ENCODE data around the gene SPNS3. TPM values are rescaled to one million over a fixed set of nuclear protein-coding genes. Genes with fewer than 3 reads are reported as not detected.

The SPNS3 gene
- total and polyA plus RNA-seq, 2 donors (not counting 3 experiments of a cell fraction or from before 2014, with no cell fraction given), result 0.18 to 0.66 TPM

- no peaks in the 10 kb centered on the region for H3K27me3 ChIP-seq (ENCODE audit: control insufficient read depth in 2 of 2, insufficient read depth in 2 of 2, low read length in 2 of 2)
- dilution Hi-C loops (cut with MboI; ENCODE audit: extremely low pct_ligation_motif_present, low sequenced_read_pairs), result no loop called here
- no peak overlapping the region for H3K4me3 ChIP-seq (replicated peaks in 1 of 3; ENCODE audit: insufficient read depth in 1 of 3, low read depth in 1 of 3, low read length in 3 of 3)
- ChIA-PET CTCF (interaction anchor here (1.1 kb wide), 1 partner anchor 195 kb away, joined by 4 read pairs; no protein-coding TSS in a partner anchor), POLR2A (no interaction called here)
- no peaks in the 10 kb centered on the region for H4K20me1 ChIP-seq (replicated peaks; ENCODE audit: control insufficient read depth, extremely low read depth, insufficient read depth, low read length)
- TF ChIP-seq POLR2AphosphoS5 (IDR thresholded peaks at IDR 0.05; ENCODE audit: insufficient read depth, low read depth, low read length) (no peak), POLR2A (IDR thresholded peaks at IDR 0.05; ENCODE audit: low read depth, low read length) (no peak), GATA2 (IDR thresholded peaks at IDR 0.05; ENCODE audit: insufficient read depth, insufficient read length, low read depth, low read length) (no peak), FOS (IDR thresholded peaks at IDR 0.05; ENCODE audit: borderline replicate concordance, insufficient read depth, low read length) (no peak)
- no TSS peak for BruUV-seq (replicated peaks)
- FAIRE-seq (no peak), DNase-seq (ENCODE audit: low read depth, low spot score) (no peak)
- no peaks in the 10 kb centered on the region for H3K4me1 ChIP-seq (ENCODE audit: control insufficient read depth, extremely low read depth, insufficient read depth, low read length)
- no peaks in the 10 kb centered on the region for H3K79me2 ChIP-seq (ENCODE audit: control insufficient read depth, insufficient read depth, low read length)
- H3K27ac ChIP-seq (ENCODE audit: insufficient read depth, low read depth, low read length), result no peak overlapping the region
- H3K4me2 ChIP-seq (ENCODE audit: insufficient read depth, low read length), result no peak overlapping the region
- H3K9me1 ChIP-seq (replicated peaks; ENCODE audit: control insufficient read depth, extremely low read depth, insufficient read depth, low read length), result no peaks in the 10 kb centered on the region
- no peaks in the 10 kb centered on the region for H3K36me3 ChIP-seq (ENCODE audit: control insufficient read depth in 2 of 2, extremely low read depth in 1 of 2, insufficient read depth in 2 of 2, low read length in 2 of 2)
- H3K9ac ChIP-seq (replicated peaks; ENCODE audit: extremely low read depth, insufficient read depth, low read length), result no peak overlapping the region
- no peak overlapping the region for H2AFZ ChIP-seq (ENCODE audit: low read depth, low read length)
- no peaks in the 10 kb centered on the region for H3K9me3 ChIP-seq (replicated peaks; ENCODE audit: control insufficient read depth, insufficient read depth, low read length)
- intact Hi-C loops (cut with micrococcal nuclease), result no loop called here
Measured at GRCh38 chr17:4394208-4395110, 39.3 kb upstream of the SPNS3 start.

GRCh38 chr17:4395111-4395478, 38.6 kb upstream of the SPNS3 start:
- Histone ChIP-seq H2AFZ (ENCODE audit: low read depth, low read length) (no peak overlapping the region), H3K9me1 (replicated peaks; ENCODE audit: control insufficient read depth, extremely low read depth, insufficient read depth, low read length) (no peaks in the 10 kb centered on the region), H3K9me3 (replicated peaks; ENCODE audit: control insufficient read depth, insufficient read depth, low read length) (no peaks in the 10 kb centered on the region), H3K4me1 (ENCODE audit: control insufficient read depth, extremely low read depth, insufficient read depth, low read length) (no peaks in the 10 kb centered on the region), H3K27ac (ENCODE audit: insufficient read depth, low read depth, low read length) (no peak overlapping the region), H3K9ac (replicated peaks; ENCODE audit: extremely low read depth, insufficient read depth, low read length) (no peak overlapping the region), H3K4me3 (replicated peaks in 1 of 3; ENCODE audit: insufficient read depth in 1 of 3, low read depth in 1 of 3, low read length in 3 of 3) (no peak overlapping the region), H3K27me3 (ENCODE audit: control insufficient read depth in 2 of 2, insufficient read depth in 2 of 2, low read length in 2 of 2) (no peaks in the 10 kb centered on the region), H3K79me2 (ENCODE audit: control insufficient read depth, insufficient read depth, low read length) (no peaks in the 10 kb centered on the region), H4K20me1 (replicated peaks; ENCODE audit: control insufficient read depth, extremely low read depth, insufficient read depth, low read length) (no peaks in the 10 kb centered on the region), H3K36me3 (ENCODE audit: control insufficient read depth in 2 of 2, extremely low read depth in 1 of 2, insufficient read depth in 2 of 2, low read length in 2 of 2) (no peaks in the 10 kb centered on the region), H3K4me2 (ENCODE audit: insufficient read depth, low read length) (no peak overlapping the region)
- BruUV-seq (replicated peaks), result no TSS peak
- CTCF ChIA-PET, result interaction anchor here (1.1 kb wide), 1 partner anchor 195 kb away, joined by 4 read pairs; no protein-coding TSS in a partner anchor
- dilution Hi-C loops (cut with MboI; ENCODE audit: extremely low pct_ligation_motif_present, low sequenced_read_pairs) (no loop called here), intact Hi-C loops (cut with micrococcal nuclease) (no loop called here)
- FAIRE-seq (no peak), DNase-seq (ENCODE audit: low read depth, low spot score) (no peak)
- TF ChIP-seq CTCF (IDR thresholded peaks at IDR 0.05; ENCODE audit: extremely low read depth in 1 of 2, insufficient read depth in 1 of 2, low read depth in 1 of 2, low read length in 2 of 2), result no peak
- TF ChIP-seq EZH2 (IDR thresholded peaks at IDR 0.05; ENCODE audit: borderline replicate concordance, low read depth, low read length, severe bottlenecking), result no peak
- no peak for TF ChIP-seq POLR2AphosphoS5 (IDR thresholded peaks at IDR 0.05; ENCODE audit: insufficient read depth, low read depth, low read length)
- no peak for TF ChIP-seq FOS (IDR thresholded peaks at IDR 0.05; ENCODE audit: borderline replicate concordance, insufficient read depth, low read length)
- no peak for TF ChIP-seq MAX (IDR thresholded peaks at IDR 0.05; ENCODE audit: insufficient read depth, insufficient read length)
- POLR2A ChIA-PET, result no interaction called here

Measured in endothelial cell of umbilical vein (primary cell).